Measurements from ENCODE around the gene SNX33. TPM values are rescaled to one million over a fixed set of nuclear protein-coding genes. Genes with fewer than 3 reads are reported as not detected.
"Not testable (repeated sequence)": the region's sequence is repeated elsewhere in the genome, so short reads cannot be mapped to it uniquely, and the experiment has no call there.

SNX33 gene
- polyA plus RNA-seq, 1 donor: 12.6 TPM

GRCh38 chr15:75661756-75662140, 14.0 kb downstream of the SNX33 start:
- DNase-seq (ENCODE audit: low read depth): no peak

- DNase-seq (ENCODE audit: low read depth): no peak
These were observed 15.3 kb downstream of the SNX33 start for GRCh38 chr15:75662823-75663519.

GRCh38 chr15:75663931-75664421, 16.3 kb downstream of the SNX33 start:
- no peak for DNase-seq (ENCODE audit: low read depth)

- peak; percentile 52 for DNase-seq (ENCODE audit: low read depth)
These were observed 19.2 kb downstream of the SNX33 start for GRCh38 chr15:75666823-75667501.

GRCh38 chr15:75669191-75669878, 21.6 kb downstream of the SNX33 start:
- no peak for DNase-seq (ENCODE audit: low read depth)

GRCh38 chr15:75669879-75670212, 22.1 kb downstream of the SNX33 start:
- no peak for DNase-seq (ENCODE audit: low read depth)

GRCh38 chr15:75671730-75672602, 24.3 kb downstream of the SNX33 start:
- DNase-seq (ENCODE audit: low read depth): no peak

GRCh38 chr15:75672646-75673425, 25.1 kb downstream of the SNX33 start:
- DNase-seq (ENCODE audit: low read depth): no peak

- peak; percentile 82 for DNase-seq (ENCODE audit: low read depth)
These were observed 25.9 kb downstream of the SNX33 start for GRCh38 chr15:75673426-75674235.

- DNase-seq (ENCODE audit: low read depth): no peak
These were observed 26.7 kb downstream of the SNX33 start for GRCh38 chr15:75674366-75674765.

- DNase-seq (ENCODE audit: low read depth): no peak
These were observed 28.1 kb downstream of the SNX33 start for GRCh38 chr15:75675579-75676404.

- DNase-seq (ENCODE audit: low read depth): no peak
These were observed 29.2 kb downstream of the SNX33 start for GRCh38 chr15:75676688-75677464.

GRCh38 chr15:75677465-75678323, 30.0 kb downstream of the SNX33 start:
- DNase-seq (ENCODE audit: low read depth): no peak

- DNase-seq (ENCODE audit: low read depth): not testable (repeated sequence)
These were observed 30.6 kb downstream of the SNX33 start for GRCh38 chr15:75678324-75678690.

GRCh38 chr15:75680007-75680789, 32.5 kb downstream of the SNX33 start:
- DNase-seq (ENCODE audit: low read depth): no peak
